Activated CD8-positive, alpha-beta T cell treated with anti-CD3 and anti-CD28 coated beads for 36 hours (primary cell): Measurements from ENCODE around the gene GGT5. TPM values are rescaled to one million over a fixed set of nuclear protein-coding genes. Genes with fewer than 3 reads are reported as not detected.
A peak's percentile ranks its signal among the peaks of the same experiment; 100 is the strongest.
"Not testable (repeated sequence)": the region's sequence is repeated elsewhere in the genome, so short reads cannot be mapped to it uniquely, and the experiment has no call there.

Source experiments
- ATAC-seq: fragments of 200-7000 bp; cut with Tn5 transposase; one replicate; pipeline ENCODE4 v1.10.0; 2021; ENCODE audit warnings: mild to moderate bottlenecking, moderate library complexity
- CTCF ChIA-PET: fragments of 350-600 bp; sonication (Branson Sonifier 250); formaldehyde crosslinking; loops from one replicate; lab custom pipeline; 2021; ENCODE audit warnings: antibody characterized with exemption; lab: Charles Lee
- POLR2A ChIA-PET: fragments of 350-600 bp; sonication (Branson Sonifier 250); formaldehyde crosslinking; loops from one replicate; lab custom pipeline; 2021; ENCODE audit warnings: antibody characterized with exemption; lab: Charles Lee
- DNase-seq: peaks from one replicate; pipeline ENCODE4 v3.0.0-alpha.2; 2020
- H3K27ac Mint-ChIP-seq: one replicate; pipeline ENCODE4 v1.8.0; 2021; ENCODE audit warnings: mild to moderate bottlenecking, mixed read lengths
- H3K27me3 Mint-ChIP-seq: one replicate; pipeline ENCODE4 v1.8.0; 2021; ENCODE audit warnings: mixed read lengths
- H3K36me3 Mint-ChIP-seq: one replicate; pipeline ENCODE4 v1.8.0; 2021; ENCODE audit warnings: low read depth, mixed read lengths
- H3K4me1 Mint-ChIP-seq: one replicate; pipeline ENCODE4 v1.8.0; 2021; ENCODE audit warnings: low read depth, mixed read lengths
- H3K4me3 Mint-ChIP-seq: one replicate; pipeline ENCODE4 v1.8.0; 2021; ENCODE audit warnings: mild to moderate bottlenecking, moderate library complexity, mixed read lengths
- H3K9me3 Mint-ChIP-seq: one replicate; pipeline ENCODE4 v1.8.0; 2021; ENCODE audit warnings: mixed read lengths
- intact Hi-C: fragments of 100-400 bp; cut with micrococcal nuclease; formaldehyde crosslinking; loops from one replicate; pipeline ENCODE4 v1.10.0; 2022
- total RNA-seq, 2 experiments: library from RNA; stranded (reverse); gene quantifications; one replicate each; pipeline ENCODE4 v1.2.3, GENCODE V29; 2021
- TF ChIP-seq, protein P1 (sequence below): fragments of 200-600 bp; IDR thresholded peaks from one replicate; pipeline ENCODE4 v1.8.0; 2022; ENCODE audit warnings: antibody characterized with exemption, mild to moderate bottlenecking

Gene GGT5
- total RNA-seq, 2 experiments from 2014 or later = not detected

DNA sequence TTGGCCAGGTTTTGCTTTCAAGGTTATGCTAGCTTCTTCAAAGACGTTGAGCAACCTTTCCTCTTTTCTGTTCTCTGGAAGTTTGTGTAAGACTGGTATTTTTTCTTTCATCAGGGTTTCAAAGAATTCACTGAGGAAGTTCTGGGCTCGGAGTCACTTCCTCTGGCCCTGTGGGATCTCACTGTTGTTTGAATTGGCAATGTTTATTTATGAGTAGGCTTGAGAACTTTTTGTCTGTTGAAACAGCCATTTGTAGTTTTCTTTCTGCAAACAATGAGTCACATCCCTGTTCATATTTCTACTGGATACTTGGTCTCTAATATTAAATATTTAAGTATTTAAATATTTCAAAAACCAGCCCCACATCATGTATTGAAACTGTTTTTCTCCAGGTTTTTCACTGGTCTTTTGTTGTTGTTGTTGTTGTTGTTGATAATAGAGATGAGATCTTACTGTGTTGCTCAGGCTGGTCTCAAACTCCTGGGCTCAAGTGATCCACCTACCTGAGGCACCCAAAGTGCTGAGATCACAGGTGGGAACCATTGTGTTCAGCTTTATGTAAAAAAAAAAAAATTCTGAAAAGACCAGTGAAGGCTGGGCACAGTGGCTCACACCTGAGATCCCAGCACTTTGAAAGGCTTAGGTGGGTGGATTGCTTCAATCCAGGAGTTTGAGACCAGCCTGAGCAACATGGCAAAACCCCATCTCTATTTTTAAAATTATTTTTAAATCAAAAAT, 36.7 kb downstream of the GGT5 start:
- H3K4me3 Mint-ChIP-seq = no peak overlapping the region
- intact Hi-C loops = no loop called here
- TF ChIP-seq, protein P1, sequence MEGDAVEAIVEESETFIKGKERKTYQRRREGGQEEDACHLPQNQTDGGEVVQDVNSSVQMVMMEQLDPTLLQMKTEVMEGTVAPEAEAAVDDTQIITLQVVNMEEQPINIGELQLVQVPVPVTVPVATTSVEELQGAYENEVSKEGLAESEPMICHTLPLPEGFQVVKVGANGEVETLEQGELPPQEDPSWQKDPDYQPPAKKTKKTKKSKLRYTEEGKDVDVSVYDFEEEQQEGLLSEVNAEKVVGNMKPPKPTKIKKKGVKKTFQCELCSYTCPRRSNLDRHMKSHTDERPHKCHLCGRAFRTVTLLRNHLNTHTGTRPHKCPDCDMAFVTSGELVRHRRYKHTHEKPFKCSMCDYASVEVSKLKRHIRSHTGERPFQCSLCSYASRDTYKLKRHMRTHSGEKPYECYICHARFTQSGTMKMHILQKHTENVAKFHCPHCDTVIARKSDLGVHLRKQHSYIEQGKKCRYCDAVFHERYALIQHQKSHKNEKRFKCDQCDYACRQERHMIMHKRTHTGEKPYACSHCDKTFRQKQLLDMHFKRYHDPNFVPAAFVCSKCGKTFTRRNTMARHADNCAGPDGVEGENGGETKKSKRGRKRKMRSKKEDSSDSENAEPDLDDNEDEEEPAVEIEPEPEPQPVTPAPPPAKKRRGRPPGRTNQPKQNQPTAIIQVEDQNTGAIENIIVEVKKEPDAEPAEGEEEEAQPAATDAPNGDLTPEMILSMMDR = no peak
- peaks cover 22% of the 10 kb centered on the region for H3K4me1 Mint-ChIP-seq
- POLR2A ChIA-PET = no interaction called here
- CTCF ChIA-PET = interaction anchor here (0.9 to 1.3 kb wide), 4 partner anchors 18 to 33 kb away, joined by 3 to 4 read pairs (median 3); no protein-coding TSS in a partner anchor
- H3K27ac Mint-ChIP-seq = peak overlapping the region; percentile 43
- no peaks in the 10 kb centered on the region for H3K9me3 Mint-ChIP-seq
- H3K27me3 Mint-ChIP-seq = no peaks in the 10 kb centered on the region
- no peaks in the 10 kb centered on the region for H3K36me3 Mint-ChIP-seq
- ATAC-seq (no peak), DNase-seq (no peak)

DNA sequence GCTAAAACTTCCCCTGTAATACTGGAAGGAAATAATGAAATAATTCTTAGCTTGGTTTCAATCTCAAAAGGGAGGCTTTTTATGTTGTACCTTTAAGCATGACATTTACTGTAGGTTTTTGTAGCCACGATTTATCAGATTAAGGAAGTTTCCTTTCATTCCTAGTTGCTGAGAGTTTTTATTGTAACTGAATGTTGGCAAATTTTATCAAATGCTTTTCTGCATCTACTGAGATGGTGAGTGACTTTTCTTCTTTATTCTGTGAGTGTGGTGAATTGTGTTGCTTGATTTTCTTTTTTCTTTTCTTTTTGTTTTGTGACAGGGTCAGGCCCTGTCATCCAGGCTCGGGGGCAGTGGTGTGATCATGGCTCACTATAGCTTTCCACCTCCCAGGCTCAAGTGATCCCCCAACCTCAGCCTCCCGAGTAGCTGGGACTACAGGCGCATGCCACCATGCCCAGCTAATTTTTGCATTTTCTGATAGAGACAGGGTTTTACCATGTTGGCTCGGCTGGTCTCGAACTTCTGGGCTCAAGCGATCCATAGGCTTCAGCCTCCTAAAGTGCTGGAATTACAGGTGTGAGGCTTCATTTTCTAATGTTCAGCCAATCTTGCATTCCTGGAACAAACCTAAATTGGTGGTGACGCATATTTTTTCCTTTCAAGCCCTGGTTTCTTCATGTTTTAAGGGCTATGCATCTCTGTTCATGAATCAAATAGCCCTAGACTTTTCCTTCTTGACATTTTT, 37.4 kb downstream of the GGT5 start:
- Mint-ChIP-seq H3K4me3 (no peak overlapping the region), H3K4me1 (peaks cover 22% of the 10 kb centered on the region), H3K36me3 (no peaks in the 10 kb centered on the region), H3K9me3 (no peaks in the 10 kb centered on the region), H3K27me3 (no peaks in the 10 kb centered on the region), H3K27ac (peak overlapping the region; percentile 43)
- ChIA-PET CTCF (interaction anchor here (0.9 to 2.0 kb wide), 3 partner anchors 19 to 32 kb away, joined by 3 to 5 read pairs (median 4); no protein-coding TSS in a partner anchor), POLR2A (no interaction called here)
- intact Hi-C loops = no loop called here
- no peak for DNase-seq
- TF ChIP-seq, protein P1 = no peak
- ATAC-seq = no peak

DNA sequence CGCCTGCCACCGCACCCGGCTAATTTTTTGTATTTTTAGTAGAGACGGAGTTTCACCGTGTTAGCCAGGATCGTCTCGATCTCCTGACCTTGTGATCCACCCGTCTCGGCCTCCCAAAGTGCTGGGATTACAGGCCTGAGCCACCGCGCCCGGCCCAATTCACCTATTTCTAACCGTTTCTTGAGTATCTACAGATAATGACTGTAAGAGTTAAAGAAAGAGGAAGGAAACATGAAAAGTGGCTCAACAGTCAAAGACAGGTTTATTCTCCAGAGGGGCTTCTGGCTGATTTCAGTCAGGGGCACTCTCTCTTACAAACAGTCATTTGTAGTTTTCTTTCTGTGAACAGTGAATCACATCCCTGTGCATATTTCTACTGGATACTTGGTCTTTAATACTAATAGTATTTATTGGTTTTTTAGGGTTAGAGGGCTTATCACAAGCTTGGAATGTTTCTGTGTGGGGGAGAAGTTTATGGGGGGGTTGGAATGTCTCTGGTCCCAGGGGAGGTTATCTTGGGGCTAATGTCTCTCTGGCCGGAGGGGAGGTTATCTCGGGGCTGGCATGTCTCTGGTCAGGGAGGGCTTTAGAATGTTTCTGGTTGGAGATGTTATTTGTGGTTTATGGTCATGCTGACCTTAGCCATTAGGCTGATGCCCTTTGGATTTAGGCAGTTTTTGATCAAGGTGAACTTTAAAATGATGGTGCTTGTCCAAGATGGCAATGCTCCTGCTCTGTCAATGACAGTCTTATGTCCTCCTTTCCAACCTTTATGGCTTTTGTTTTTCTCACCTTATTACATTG, 38.2 kb downstream of the GGT5 start:
- intact Hi-C loops, POLR2A ChIA-PET, ATAC-seq, H3K27me3 Mint-ChIP-seq, DNase-seq, H3K9me3 Mint-ChIP-seq, H3K4me3 Mint-ChIP-seq, H3K27ac Mint-ChIP-seq, H3K36me3 Mint-ChIP-seq: not testable (repeated sequence)
- CTCF ChIA-PET = interaction anchor here (1.1 to 2.0 kb wide), 3 partner anchors 17 to 24 kb away, joined by 4 to 5 read pairs (median 4); no protein-coding TSS in a partner anchor
- peaks cover 22% of the 10 kb centered on the region for H3K4me1 Mint-ChIP-seq

DNA sequence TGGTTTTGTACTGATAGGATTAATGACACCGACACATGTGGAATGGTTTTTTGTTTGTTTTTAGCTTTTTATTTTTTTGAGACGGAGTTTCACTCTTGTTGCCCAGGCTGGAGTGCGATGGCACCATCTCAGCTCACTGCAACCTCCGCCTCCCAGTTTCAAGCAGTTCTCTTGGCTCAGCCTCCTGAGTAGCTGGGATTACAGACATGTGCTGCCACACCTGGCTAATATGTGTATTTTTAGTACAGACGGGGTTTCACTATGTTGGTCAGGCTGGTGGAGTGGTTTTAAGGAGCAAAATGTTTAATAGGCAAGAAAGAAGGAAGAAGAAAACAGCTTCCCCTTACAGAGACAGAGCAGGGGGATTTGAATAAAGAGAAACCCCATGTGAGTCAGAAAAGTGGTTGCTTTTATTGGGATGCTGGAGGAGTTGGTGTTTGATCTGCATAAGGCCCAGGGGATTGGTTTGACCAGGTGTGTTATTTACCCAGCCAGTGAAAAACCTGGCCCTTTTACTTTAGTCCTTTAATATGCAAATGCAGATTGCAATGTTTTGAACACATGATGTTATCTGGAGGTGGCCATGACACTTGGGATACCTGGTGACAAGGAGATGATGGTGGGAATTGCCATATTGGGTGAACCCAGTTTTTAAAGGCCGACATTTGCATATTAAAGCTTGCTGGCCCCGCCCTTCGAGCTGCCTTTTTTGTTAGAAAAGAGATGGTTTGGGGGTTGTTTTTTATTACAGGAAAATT, 39.3 kb downstream of the GGT5 start:
- peaks cover 22% of the 10 kb centered on the region for H3K4me1 Mint-ChIP-seq
- H3K27me3 Mint-ChIP-seq = no peaks in the 10 kb centered on the region
- intact Hi-C loops = no loop called here

DNA sequence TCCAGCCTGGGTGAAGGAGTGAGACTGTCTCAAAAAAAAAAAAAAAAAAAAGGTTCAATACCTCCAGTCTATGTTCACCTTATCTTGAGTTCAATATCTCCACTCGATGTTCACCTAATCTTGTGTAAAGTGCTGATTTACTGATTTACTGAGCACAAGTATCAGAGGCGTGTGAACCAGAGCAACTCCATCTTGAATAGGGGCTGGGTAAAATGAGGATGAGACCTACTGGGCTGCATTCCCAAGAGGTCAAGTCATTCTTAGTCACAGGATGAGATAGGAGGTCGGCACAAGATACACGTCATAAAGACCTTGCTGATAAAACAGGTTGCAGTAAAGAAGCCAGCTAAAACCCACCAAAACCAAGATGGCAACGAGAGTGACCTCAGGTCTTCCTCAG, 41.0 kb downstream of the GGT5 start:
- CTCF ChIA-PET, H3K4me3 Mint-ChIP-seq, H3K27me3 Mint-ChIP-seq, POLR2A ChIA-PET, H3K27ac Mint-ChIP-seq, H3K36me3 Mint-ChIP-seq, intact Hi-C loops, ATAC-seq, DNase-seq, H3K9me3 Mint-ChIP-seq: not testable (repeated sequence)
- peaks cover 19% of the 10 kb centered on the region for H3K4me1 Mint-ChIP-seq

More for the DNA sequence above, 39.3 kb downstream of the GGT5 start:
- no peaks in the 10 kb centered on the region for H3K9me3 Mint-ChIP-seq
- CTCF ChIA-PET = interaction anchor here (1.2 to 2.0 kb wide), 2 partner anchors 16 to 21 kb away, joined by 4 to 5 read pairs; no protein-coding TSS in a partner anchor
- no peak overlapping the region for H3K27ac Mint-ChIP-seq
- no peak overlapping the region for H3K4me3 Mint-ChIP-seq
- TF ChIP-seq, protein P1 = no peak
- ATAC-seq (no peak), DNase-seq (no peak)
- POLR2A ChIA-PET = no interaction called here
- H3K36me3 Mint-ChIP-seq = no peaks in the 10 kb centered on the region
